Spinal cord (tissue), 10 donors: ENCODE measurements around the gene CNST. TPM values are rescaled to one million over a fixed set of nuclear protein-coding genes. Genes with fewer than 3 reads are reported as not detected.
"Not testable (repeated sequence)": the region's sequence is repeated elsewhere in the genome, so short reads cannot be mapped to it uniquely, and the experiment has no call there.

Experiments used
- DNase-seq, 6 donors: peaks; one replicate each; pipeline versions ENCODE4 v3.0.0 to v3.0.0-alpha.2; 2013 to 2015; ENCODE audit warnings: low spot score in 6 of 6, low read depth in 4 of 6
- H3K27ac ChIP-seq: one replicate; pipeline ENCODE4 v1.5.1; 2013; ENCODE audit warnings: low read depth, low read length, control low read depth
- H3K27me3 ChIP-seq: one replicate; pipeline ENCODE4 v1.6.1; 2013; ENCODE audit warnings: low read length; ENCODE audit not compliant: control insufficient read depth, insufficient read depth
- H3K36me3 ChIP-seq: one replicate; pipeline ENCODE4 v1.6.1; 2013; ENCODE audit warnings: low read length; ENCODE audit not compliant: control insufficient read depth, insufficient read depth
- H3K4me1 ChIP-seq: one replicate; pipeline ENCODE4 v1.6.1; 2013; ENCODE audit warnings: low read length; ENCODE audit not compliant: control insufficient read depth, insufficient read depth
- H3K4me3 ChIP-seq: one replicate; pipeline ENCODE4 v1.5.1; 2013; ENCODE audit warnings: low read depth, low read length, control low read depth
- H3K9me3 ChIP-seq: one replicate; pipeline ENCODE4 v1.6.1; 2013; ENCODE audit warnings: low read length; ENCODE audit not compliant: control insufficient read depth, insufficient read depth
- WGBS: methylation state at CpG from one replicate; pipeline ENCODE4 v1.1.5; 2013; ENCODE audit warnings: missing lambda C conversion rate; ENCODE audit not compliant: insufficient coverage; 5-methylcytosine and 5-hydroxymethylcytosine counted together
- polyA plus RNA-seq, 2 donors: library from polyadenylated mRNA; unstranded; fragments of 120-200 nt; gene quantifications; one replicate each; pipeline ENCODE4 v1.2.1, GENCODE V29; 2013; ENCODE audit not compliant: insufficient read length in 2 of 2
- total RNA-seq, 2 donors: library from RNA; depleted of rRNA in 1 of 2; stranded (reverse); fragments of 120-200 nt in 1 of 2; fragments of >200 nt in 1 of 2; gene quantifications; one replicate each; pipeline versions ENCODE4 v1.2.3 to v1.2.4, GENCODE V29; 2013 to 2014
- donor health status: healthy.

Gene CNST
- total and polyA plus RNA-seq, 4 donors, result 17.1 to 48.1 (median 21.7) TPM

DNA sequence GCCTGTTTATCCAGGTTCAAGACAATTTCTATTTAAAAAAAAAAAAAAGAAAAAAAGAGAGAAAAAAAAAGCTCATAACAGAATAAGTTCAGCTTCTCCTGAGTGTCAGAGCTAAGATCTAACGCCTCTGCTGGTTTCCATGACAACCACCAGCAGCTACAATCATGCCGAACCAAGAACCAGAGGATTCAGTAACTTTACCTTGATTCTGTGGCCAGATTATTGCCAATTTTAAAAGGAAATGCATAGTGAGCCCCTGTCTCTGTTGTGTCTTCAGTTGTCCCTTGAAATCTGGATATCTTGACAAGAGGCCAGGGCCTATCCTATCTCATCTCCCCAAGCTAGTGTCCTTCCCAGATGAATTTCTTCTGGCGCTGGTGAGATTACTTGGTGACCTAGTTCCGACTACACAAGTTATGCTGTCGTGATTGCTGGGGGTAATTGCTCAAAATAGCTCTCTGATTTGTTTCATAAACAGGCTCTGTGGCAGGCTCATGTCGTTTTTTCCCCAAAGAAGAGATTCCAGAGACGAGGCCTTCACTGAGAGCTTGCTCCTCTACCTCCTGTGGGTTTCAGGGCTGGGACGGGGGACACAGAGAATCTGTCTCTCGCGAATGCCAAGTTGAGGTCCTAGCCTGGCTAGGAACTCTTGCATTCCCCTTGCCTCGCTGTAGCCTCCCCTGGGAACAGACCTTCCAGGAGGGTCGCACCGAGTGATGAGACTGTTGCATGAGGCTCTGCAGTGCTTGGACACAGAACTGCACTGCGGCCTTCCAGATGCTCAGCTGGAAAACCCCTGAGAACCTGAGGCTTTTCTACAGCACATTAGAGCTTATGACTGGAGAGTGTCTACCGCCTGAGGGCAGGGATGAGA, 125.6 kb downstream of the CNST start:
- Histone ChIP-seq H3K36me3 (no peaks in the 10 kb centered on the region), H3K4me3 (no peak overlapping the region), H3K27me3 (no peaks in the 10 kb centered on the region), H3K4me1 (peaks cover 17% of the 10 kb centered on the region), H3K27ac (no peak overlapping the region), H3K9me3 (no peaks in the 10 kb centered on the region)
- peak in 3 of 6 donors; percentile 31 to 87 (median 74) for DNase-seq
- 58% methylated on average over 12 of the region's 15 CpGs for WGBS

DNA sequence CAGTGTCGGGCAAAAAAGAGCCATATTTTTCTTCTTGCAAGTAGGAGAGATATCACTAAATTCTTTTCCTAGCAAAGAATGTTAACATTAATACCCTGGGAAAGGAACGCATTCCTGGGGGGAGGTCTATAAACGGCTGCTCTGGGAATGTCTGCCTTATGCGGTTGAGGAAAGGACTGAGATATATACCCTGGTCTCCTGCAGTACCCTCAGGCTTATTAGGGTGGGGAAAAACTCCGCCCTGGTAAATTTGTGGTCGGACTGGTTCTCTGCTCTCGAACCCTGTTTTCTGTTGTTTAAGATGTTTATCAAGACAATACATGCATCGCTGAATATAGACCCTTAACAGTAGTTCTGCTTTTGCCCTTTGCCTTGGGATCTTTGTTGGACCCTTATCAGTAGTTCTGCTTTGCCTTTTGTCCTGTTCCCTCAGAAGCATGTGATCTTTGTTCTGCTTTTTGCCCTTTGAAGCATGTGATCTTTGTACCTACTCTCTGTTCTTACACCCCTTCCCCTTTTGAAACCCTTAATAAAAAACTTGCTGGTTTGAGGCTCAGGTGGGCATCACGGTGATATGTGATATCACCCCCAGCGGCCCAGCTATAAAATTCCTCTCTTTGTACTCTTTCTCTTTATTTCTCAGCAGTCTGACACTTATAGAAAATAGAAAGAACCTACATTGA, 128.1 kb downstream of the CNST start:
- H3K27me3 ChIP-seq, H3K4me3 ChIP-seq, H3K9me3 ChIP-seq, H3K36me3 ChIP-seq, DNase-seq, H3K27ac ChIP-seq: not testable (repeated sequence)
- peaks cover 23% of the 10 kb centered on the region for H3K4me1 ChIP-seq
- 91% methylated on average over 5 of the region's 10 CpGs for WGBS

DNA sequence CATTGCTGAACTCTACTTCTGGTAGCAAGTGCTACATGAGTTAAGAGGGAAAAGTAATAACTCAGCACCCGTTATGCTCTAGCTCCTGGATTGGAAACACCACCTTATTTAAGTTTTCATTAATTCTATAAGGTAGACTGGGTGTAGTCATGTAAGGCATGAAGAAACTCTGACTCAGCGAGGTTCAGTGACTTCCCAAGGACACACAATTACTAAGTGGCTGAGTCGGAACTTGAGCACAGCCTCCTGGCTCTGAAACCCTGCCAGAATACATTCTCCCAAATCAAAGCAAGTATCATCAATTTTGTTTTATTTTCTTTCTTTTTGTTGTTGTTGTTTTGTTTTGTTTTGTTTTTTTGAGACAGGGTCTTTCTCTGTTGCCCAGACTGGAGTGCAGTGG, 128.9 kb downstream of the CNST start:
- H3K4me3 ChIP-seq, result no peak overlapping the region
- no peak for DNase-seq
- no peaks in the 10 kb centered on the region for H3K27me3 ChIP-seq
- H3K9me3 ChIP-seq, result no peaks in the 10 kb centered on the region
- no peak overlapping the region for H3K27ac ChIP-seq
- WGBS, result no CpG with 5 or more reads among the region's 3 CpGs
- H3K4me1 ChIP-seq, result peaks cover 16% of the 10 kb centered on the region
- no peaks in the 10 kb centered on the region for H3K36me3 ChIP-seq

DNA sequence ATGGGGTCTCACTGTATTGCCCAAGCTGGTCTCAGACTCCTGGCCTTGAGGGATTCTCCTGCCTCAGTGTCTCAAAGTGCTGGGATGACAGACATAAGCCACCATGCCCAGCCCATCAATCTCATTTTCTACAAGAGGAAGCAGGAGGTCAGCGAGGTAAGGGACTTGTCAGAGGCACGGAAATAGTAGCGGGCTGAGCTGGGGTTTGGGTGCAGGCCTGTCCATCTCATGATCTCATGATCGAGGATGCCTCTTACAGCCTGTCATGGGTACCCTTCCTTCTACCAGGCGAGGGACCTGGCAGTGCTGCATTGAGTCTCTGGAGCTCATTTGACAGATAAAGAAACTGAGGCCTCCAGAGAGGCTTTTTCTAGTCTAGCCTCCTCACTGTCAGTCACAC, 129.4 kb downstream of the CNST start:
- no peaks in the 10 kb centered on the region for H3K9me3 ChIP-seq
- no peak overlapping the region for H3K27ac ChIP-seq
- peaks cover 14% of the 10 kb centered on the region for H3K4me1 ChIP-seq
- H3K36me3 ChIP-seq, result no peaks in the 10 kb centered on the region
- H3K27me3 ChIP-seq, result no peaks in the 10 kb centered on the region
- WGBS, result 95% methylated on average over 5 of the region's 5 CpGs
- no peak overlapping the region for H3K4me3 ChIP-seq
- DNase-seq, result no peak

DNA sequence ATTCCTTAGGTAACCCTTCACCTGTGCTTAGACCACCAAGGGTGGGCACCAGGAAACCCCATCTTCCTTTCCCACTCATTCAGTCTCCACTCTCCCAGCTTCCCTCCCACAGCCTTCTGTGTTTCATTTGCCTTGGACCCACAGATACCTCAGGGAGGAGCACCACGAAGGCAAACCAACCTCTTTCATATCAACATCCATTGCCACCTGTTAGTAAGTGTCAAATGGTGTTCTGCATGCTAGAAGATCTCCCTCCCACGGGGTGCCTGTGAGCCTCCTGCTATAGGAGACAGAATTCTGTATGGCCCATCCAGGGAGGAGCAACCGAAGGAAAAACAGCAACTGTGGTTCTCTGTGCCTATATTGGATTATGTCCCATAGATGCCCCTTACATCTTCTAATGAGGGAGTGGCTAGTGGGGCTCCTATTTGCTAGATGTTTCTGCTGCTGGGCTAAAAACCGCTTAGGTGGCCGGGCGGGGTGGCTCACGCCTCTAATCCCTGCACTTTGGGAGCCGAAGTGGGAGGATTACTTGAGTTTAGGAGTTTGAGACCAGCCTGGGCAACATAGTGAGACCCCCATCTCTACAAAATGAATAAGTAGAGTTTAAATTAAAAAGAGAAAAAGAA, 132.3 kb downstream of the CNST start:
- DNase-seq, result no peak
- Histone ChIP-seq H3K4me1 (peaks cover 9% of the 10 kb centered on the region), H3K27me3 (no peaks in the 10 kb centered on the region), H3K4me3 (peak overlapping the region; percentile 29), H3K9me3 (no peaks in the 10 kb centered on the region), H3K27ac (no peak overlapping the region), H3K36me3 (no peaks in the 10 kb centered on the region)
- WGBS, result no CpG with 5 or more reads among the region's 8 CpGs

DNA sequence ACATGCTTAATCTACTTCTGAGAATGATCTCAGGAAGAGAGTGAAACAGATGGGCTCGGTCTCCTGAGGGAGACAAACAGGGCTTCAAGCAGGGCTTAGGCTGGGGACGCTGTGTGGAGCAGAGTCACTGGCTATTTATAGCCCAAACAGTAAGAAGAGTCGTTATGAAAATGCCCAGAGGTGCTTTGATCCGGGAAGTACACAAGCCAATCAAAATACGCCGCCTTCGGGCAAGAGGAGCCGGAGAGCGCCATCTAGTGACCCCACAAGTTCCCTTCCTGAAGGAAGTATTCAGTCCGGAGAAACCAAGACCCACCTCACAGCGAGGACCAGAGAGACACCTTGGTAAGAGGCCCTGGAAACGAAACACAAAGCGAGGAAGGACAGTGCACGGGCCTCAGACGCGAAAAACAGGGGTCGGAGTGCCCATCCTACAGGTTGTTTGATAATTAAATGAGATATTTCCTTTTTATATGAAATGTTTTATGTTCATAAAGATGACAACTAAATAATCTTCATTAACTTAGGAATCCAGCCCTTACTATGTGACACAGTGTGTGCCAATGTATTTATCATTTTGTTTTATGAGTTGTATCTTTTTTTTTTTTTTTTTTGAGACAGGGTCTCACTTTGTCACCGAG, 133.0 kb downstream of the CNST start:
- Histone ChIP-seq H3K4me1 (peaks cover 9% of the 10 kb centered on the region), H3K9me3 (no peaks in the 10 kb centered on the region), H3K27ac (no peak overlapping the region), H3K27me3 (no peaks in the 10 kb centered on the region), H3K4me3 (peak overlapping the region; percentile 29), H3K36me3 (no peaks in the 10 kb centered on the region)
- WGBS, result 14% methylated on average over 11 of the region's 18 CpGs
- peak in 5 of 6 donors; percentile 50 to 88 (median 52) for DNase-seq

DNA sequence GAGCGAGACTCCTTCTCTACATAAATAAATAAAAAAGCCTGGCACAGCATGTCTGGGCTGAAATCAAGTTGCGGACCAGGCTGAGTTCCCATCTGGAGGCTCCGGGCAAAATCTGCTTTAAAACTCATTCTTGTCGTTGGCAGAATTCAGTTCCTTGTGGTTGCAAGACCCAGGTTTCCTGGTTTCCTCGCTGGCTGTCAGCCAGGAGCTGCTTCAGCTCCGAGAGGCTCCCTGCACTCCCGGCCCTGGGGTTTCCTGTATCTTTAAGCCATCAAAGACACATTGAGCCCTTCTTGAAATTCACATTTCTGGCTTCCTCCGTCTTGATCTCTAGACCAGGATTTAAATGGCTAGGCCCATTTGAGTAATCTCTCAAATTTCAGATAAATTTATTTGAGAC, 137.3 kb downstream of the CNST start:
- no peak for DNase-seq
- Histone ChIP-seq H3K4me1 (peaks cover 9% of the 10 kb centered on the region), H3K27ac (no peak overlapping the region), H3K36me3 (no peaks in the 10 kb centered on the region), H3K4me3 (no peak overlapping the region), H3K27me3 (no peaks in the 10 kb centered on the region), H3K9me3 (no peaks in the 10 kb centered on the region)
- 70% methylated on average over 7 of the region's 8 CpGs for WGBS

DNA sequence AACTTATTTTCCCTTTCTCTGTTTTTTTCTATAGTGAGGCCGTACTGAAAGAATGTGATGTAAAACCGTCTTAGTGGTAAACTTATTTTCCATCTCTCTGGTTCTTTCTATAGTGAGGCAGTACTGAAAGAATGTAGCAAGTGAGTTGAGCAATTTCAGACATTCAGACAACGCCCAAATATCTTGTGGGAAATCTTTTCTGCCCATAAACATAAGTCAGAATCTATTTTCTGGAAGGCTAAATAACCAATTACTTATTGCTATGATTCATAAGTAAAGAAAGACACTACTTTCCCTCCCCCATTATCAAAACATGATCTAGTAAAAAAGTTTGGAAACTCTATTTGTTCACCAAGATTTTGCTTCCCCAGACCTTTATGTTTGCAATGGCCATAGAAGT, 139.1 kb downstream of the CNST start:
- no CpG with 5 or more reads among the region's 3 CpGs for WGBS
- no peaks in the 10 kb centered on the region for H3K36me3 ChIP-seq
- no peak overlapping the region for H3K4me3 ChIP-seq
- no peak overlapping the region for H3K27ac ChIP-seq
- no peaks in the 10 kb centered on the region for H3K9me3 ChIP-seq
- DNase-seq, result no peak
- H3K27me3 ChIP-seq, result no peaks in the 10 kb centered on the region
- no peaks in the 10 kb centered on the region for H3K4me1 ChIP-seq

DNA sequence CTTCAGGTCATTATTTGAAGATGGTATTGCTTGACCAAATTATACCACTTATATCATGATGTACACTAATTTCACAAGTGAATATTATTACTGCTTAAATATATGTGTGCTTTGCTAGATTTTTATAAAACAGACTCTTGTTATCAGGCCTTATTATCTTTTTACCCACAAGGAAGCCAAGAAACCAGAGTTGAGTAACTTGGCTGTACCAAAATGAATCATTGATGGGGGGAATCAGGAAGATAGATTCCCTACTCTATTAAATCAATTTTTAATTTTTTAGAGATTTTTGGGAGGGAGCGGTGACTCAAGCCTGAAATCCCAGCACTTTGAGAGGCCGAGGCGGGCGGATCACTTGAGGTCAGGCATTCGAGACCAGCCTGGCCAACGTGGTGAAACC, 141.9 kb downstream of the CNST start:
- H3K9me3 ChIP-seq, result no peaks in the 10 kb centered on the region
- no peaks in the 10 kb centered on the region for H3K4me1 ChIP-seq
- no peak for DNase-seq
- WGBS, result 100% methylated on average over 1 of the region's 6 CpGs
- no peak overlapping the region for H3K4me3 ChIP-seq
- no peak overlapping the region for H3K27ac ChIP-seq
- no peaks in the 10 kb centered on the region for H3K27me3 ChIP-seq
- H3K36me3 ChIP-seq, result no peaks in the 10 kb centered on the region
